Fibroblast of lung (primary cell): Measurements from ENCODE around the gene DEPDC1B. TPM values are rescaled to one million over a fixed set of nuclear protein-coding genes. Genes with fewer than 3 reads are reported as not detected.

ENCODE experiments used
- DNase-seq, 2 donors: peaks; one replicate each; pipeline versions ENCODE4 v3.0.0 to v3.0.0-alpha.2; 2010; ENCODE audit warnings: low read depth in 2 of 2
- H2AFZ ChIP-seq: 2 replicates; pipeline ENCODE4 v1.5.1; 2012; ENCODE audit warnings: low read length, control low read depth, inconsistent platforms
- H3K27ac ChIP-seq: 2 replicates; pipeline ENCODE4 v1.5.1; 2011; ENCODE audit warnings: low read length, control low read depth; ENCODE audit not compliant: insufficient read depth
- H3K27me3 ChIP-seq: 2 replicates; pipeline ENCODE4 v1.5.1; 2011; ENCODE audit warnings: mild to moderate bottlenecking, low read length; ENCODE audit not compliant: control insufficient read depth, insufficient read depth
- H3K36me3 ChIP-seq: 2 replicates; pipeline ENCODE4 v1.5.1; 2011; ENCODE audit warnings: low read length; ENCODE audit not compliant: control insufficient read depth, insufficient read depth
- H3K4me1 ChIP-seq: 2 replicates; pipeline ENCODE4 v1.5.1; 2011; ENCODE audit warnings: low read length; ENCODE audit not compliant: control insufficient read depth, insufficient read depth; ENCODE audit errors: extremely low read depth
- H3K4me2 ChIP-seq: 2 replicates; pipeline ENCODE4 v1.5.1; 2011; ENCODE audit warnings: low read length, control low read depth; ENCODE audit not compliant: insufficient read depth; ENCODE audit errors: extremely low read depth
- H3K4me3 ChIP-seq, 4 experiments: fragments of 200-600 bp in 1 of 4; sonication (generic) in 1 of 4; replicated peaks in 1 of 4; 2 replicates each; pipeline ENCODE4 v1.5.1; 2011 to 2016; ENCODE audit warnings: low read length in 4 of 4, low read depth in 3 of 4, mild to moderate bottlenecking in 3 of 4, control low read depth in 2 of 4, inconsistent platforms in 1 of 4, mixed read lengths in 1 of 4; ENCODE audit not compliant: insufficient read depth in 1 of 4; ENCODE audit errors: control extremely low read depth in 1 of 4
- H3K79me2 ChIP-seq: 2 replicates; pipeline ENCODE4 v1.5.1; 2012; ENCODE audit warnings: mild to moderate bottlenecking, low read length, inconsistent platforms; ENCODE audit not compliant: control insufficient read depth, insufficient read depth
- H3K9ac ChIP-seq: 2 replicates; pipeline ENCODE4 v1.5.1; 2011; ENCODE audit warnings: mild to moderate bottlenecking, low read length, control low read depth; ENCODE audit not compliant: insufficient read depth
- H3K9me3 ChIP-seq: 2 replicates; pipeline ENCODE4 v1.5.1; 2012; ENCODE audit warnings: low read depth, low read length; ENCODE audit not compliant: control insufficient read depth, insufficient read depth
- H4K20me1 ChIP-seq: 2 replicates; pipeline ENCODE4 v1.5.1; 2011; ENCODE audit warnings: low read length; ENCODE audit not compliant: control insufficient read depth, insufficient read depth; ENCODE audit errors: extremely low read depth
- CTCF ChIP-seq, 2 donors: IDR thresholded peaks in 1 of 2; conservative IDR thresholded peaks in 1 of 2; 1 replicate in 1 of 2; 2 replicates in 1 of 2; pipeline ENCODE4 v1.5.1; 2011 to 2012; ENCODE audit warnings: low read length in 2 of 2, control low read depth in 1 of 2, inconsistent platforms in 1 of 2, low read depth in 1 of 2, mild to moderate bottlenecking in 1 of 2
- EZH2 ChIP-seq: IDR thresholded peaks from 2 replicates; pipeline ENCODE4 v1.5.1; 2012; ENCODE audit warnings: low read length, control low read depth, mild to moderate bottlenecking; ENCODE audit errors: missing control alignments
- polyA plus RNA-seq, 2 donors: library from polyadenylated mRNA; depleted of rRNA in 1 of 2; stranded (reverse) in 1 of 2; unstranded in 1 of 2; fragments of >200 nt; gene quantifications; 2 replicates each; pipeline ENCODE4 v1.2.1, GENCODE V29; 2011 to 2012; ENCODE audit warnings: missing spikeins in 1 of 2
- total RNA-seq: library from RNA; depleted of rRNA; stranded (reverse); fragments of >200 nt; gene quantifications from 2 replicates; pipeline ENCODE4 v1.2.1, GENCODE V29; 2014

The DEPDC1B gene
- total and polyA plus RNA-seq, 2 donors (not counting 1 experiment from before 2014, with no cell fraction given), result 2.5 to 3.2 TPM

- H3K27ac ChIP-seq, result no peak overlapping the region
- no peaks in the 10 kb centered on the region for H3K9me3 ChIP-seq
- TF ChIP-seq EZH2 (no peak), CTCF (conservative IDR thresholded peaks at IDR 0.05 in 1 of 2, IDR thresholded peaks at IDR 0.05 in 1 of 2; ENCODE audit: low read depth in 1 of 2, low read length in 2 of 2) (no peak)
- H4K20me1 ChIP-seq, result no peaks in the 10 kb centered on the region
- no peak overlapping the region for H2AFZ ChIP-seq
- H3K4me2 ChIP-seq, result no peak overlapping the region
- H3K4me1 ChIP-seq, result no peaks in the 10 kb centered on the region
- H3K36me3 ChIP-seq, result no peaks in the 10 kb centered on the region
- DNase-seq, result no peak
- no peaks in the 10 kb centered on the region for H3K79me2 ChIP-seq
- H3K9ac ChIP-seq, result no peak overlapping the region
- H3K27me3 ChIP-seq, result no peaks in the 10 kb centered on the region
- no peak overlapping the region for H3K4me3 ChIP-seq
These were observed 150.1 kb downstream of the DEPDC1B start for GRCh38 chr5:60549841-60550240.

Other genes starting within 250 kb of the DEPDC1B start
- gene ELOVL7, start 144.1 kb upstream of the DEPDC1B start, total RNA-seq, result under 0.01 and 0.26 TPM in 2 replicates
- gene ELOVL7, start 144.1 kb upstream of the DEPDC1B start, polyA plus RNA-seq, result 0.03 and 0.07 TPM in 2 replicates
- gene ERCC8, start 244.9 kb upstream of the DEPDC1B start, total RNA-seq, result 14.4 and 16.3 TPM in 2 replicates
- gene ERCC8, start 244.9 kb upstream of the DEPDC1B start, polyA plus RNA-seq, result 20.7 and 23.7 TPM in 2 replicates
- 30.9 and 34.9 TPM in 2 replicates for gene NDUFAF2, start 245.0 kb upstream of the DEPDC1B start, total RNA-seq
- 44.3 and 53.2 TPM in 2 replicates for gene NDUFAF2, start 245.0 kb upstream of the DEPDC1B start, polyA plus RNA-seq